Transverse colon (tissue), 4 donors: ENCODE data around the gene UBE2O. TPM values are rescaled to one million over a fixed set of nuclear protein-coding genes. Genes with fewer than 3 reads are reported as not detected.

Experiments used
- DNase-seq: peaks from one replicate; pipeline ENCODE4 v3.0.0-alpha.2; 2019
- H3K27ac ChIP-seq, 4 donors: fragments of 200-600 bp; sonication (generic); 2 replicates each; pipeline ENCODE4 v1.5.1; 2016 to 2018; ENCODE audit warnings: inconsistent platforms in 4 of 4
- H3K27me3 ChIP-seq: fragments of 200-600 bp; sonication (generic); 2 replicates; pipeline ENCODE4 v1.5.1; 2017; ENCODE audit warnings: inconsistent platforms
- H3K36me3 ChIP-seq, 4 donors: fragments of 200-600 bp; sonication (generic); 2 replicates each; pipeline ENCODE4 v1.5.1; 2017 to 2019; ENCODE audit warnings: inconsistent platforms in 4 of 4
- H3K4me1 ChIP-seq, 4 donors: fragments of 200-600 bp; sonication (generic); 2 replicates each; pipeline ENCODE4 v1.5.1; 2017 to 2020; ENCODE audit warnings: inconsistent platforms in 4 of 4
- H3K4me3 ChIP-seq, 4 donors: fragments of 200-600 bp; sonication (generic); 1 replicate in 1 of 4; 2 replicates in 3 of 4; pipeline versions ENCODE4 v1.5.1 to v1.6.1; 2017 to 2019; ENCODE audit warnings: inconsistent platforms in 4 of 4
- H3K9me3 ChIP-seq, 2 donors: fragments of 200-600 bp; sonication (generic); 2 replicates each; pipeline ENCODE4 v1.5.1; 2017 to 2019; ENCODE audit warnings: inconsistent platforms in 2 of 2
- EP300 ChIP-seq: sonication (generic); formaldehyde crosslinking; IDR thresholded peaks from one replicate; pipeline ENCODE4 v1.6.1; 2017; ENCODE audit warnings: antibody characterized with exemption, low read depth
- POLR2A ChIP-seq: fragments of 450-650 bp; IDR thresholded peaks from one replicate; pipeline ENCODE4 v1.6.1; 2016; ENCODE audit warnings: antibody characterized with exemption, mild to moderate bottlenecking, moderate library complexity
- POLR2AphosphoS5 ChIP-seq, 3 donors: sonication (generic); formaldehyde crosslinking; IDR thresholded peaks; one replicate each; pipeline ENCODE4 v1.6.1; 2016; ENCODE audit warnings: antibody characterized with exemption in 3 of 3
- WGBS, 2 donors: methylation state at CpG; one replicate each; pipeline ENCODE4 v1.1.5; 2018; ENCODE audit warnings: low coverage in 1 of 2; 5-methylcytosine and 5-hydroxymethylcytosine counted together
- in situ Hi-C, 4 donors: fragments of 200-750 bp; cut with MboI; loops; one replicate each; pipeline versions ENCODE4 v1.15.0 to v1.15.1; 2017; ENCODE audit warnings: low sequenced_read_pairs in 3 of 4, low pct_ligation_motif_present in 1 of 4, low pct_unique_long_range_greater_than_20kb in 1 of 4
- intact Hi-C: fragments of 100-400 bp; cut with DNase I; formaldehyde crosslinking; loops from one replicate; pipeline ENCODE4 v1.15.1; 2023; ENCODE audit warnings: low total_unique reads
- total RNA-seq, 4 donors: library from RNA; depleted of rRNA; stranded (reverse); fragments of >200 nt; gene quantifications; one replicate each; pipeline ENCODE4 v1.1.0, GENCODE V29; 2016
- TF ChIP-seq, protein P1 (sequence below), 5 experiments: fragments of 200-600 bp in 3 of 5; fragments of 450-650 bp in 2 of 5; sonication (generic) in 3 of 5; IDR thresholded peaks; 1 replicate in 2 of 5; 2 replicates in 3 of 5; pipeline ENCODE4 v1.5.1; 2016 to 2017; ENCODE audit warnings: antibody characterized with exemption in 5 of 5, inconsistent platforms in 3 of 5, mild to moderate bottlenecking in 2 of 5, moderate library complexity in 1 of 5

Gene UBE2O
- total RNA-seq, 4 donors from 2014 or later, result 9.8 to 28.8 (median 15.9) TPM

DNA sequence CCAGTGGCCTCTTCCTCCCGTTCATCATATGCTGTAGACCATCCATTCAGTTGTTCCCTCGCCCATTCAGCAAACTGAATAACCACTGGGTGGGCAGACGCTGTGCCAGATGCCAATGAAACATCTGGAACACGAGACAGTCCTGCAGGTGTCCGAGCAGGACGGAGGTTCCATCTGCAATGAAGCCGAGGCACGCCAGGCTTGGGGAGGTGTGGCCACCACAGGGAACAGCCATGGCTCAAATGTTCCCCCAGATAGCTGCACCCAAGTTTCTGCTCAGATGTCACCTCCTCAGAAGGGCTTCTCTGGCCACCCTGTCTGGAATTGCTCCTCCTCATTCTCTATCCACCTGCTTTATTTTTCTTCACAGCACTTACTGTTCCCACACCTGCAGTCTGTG, 30.5 kb downstream of the UBE2O start:
- no peak for DNase-seq
- intact Hi-C loops (no loop called here), in situ Hi-C loops (no loop called here)
- Histone ChIP-seq H3K36me3 (no peaks in the 10 kb centered on the region), H3K27ac (no peak overlapping the region), H3K4me1 (peaks cover 0 to 21% (median 10%) of the 10 kb centered on the region in 4 donors), H3K27me3 (no peaks in the 10 kb centered on the region), H3K4me3 (no peak overlapping the region), H3K9me3 (no peaks in the 10 kb centered on the region)
- TF ChIP-seq POLR2AphosphoS5 (IDR thresholded peaks at IDR 0.05), result no peak
- TF ChIP-seq POLR2A, result no peak
- TF ChIP-seq, protein P1, sequence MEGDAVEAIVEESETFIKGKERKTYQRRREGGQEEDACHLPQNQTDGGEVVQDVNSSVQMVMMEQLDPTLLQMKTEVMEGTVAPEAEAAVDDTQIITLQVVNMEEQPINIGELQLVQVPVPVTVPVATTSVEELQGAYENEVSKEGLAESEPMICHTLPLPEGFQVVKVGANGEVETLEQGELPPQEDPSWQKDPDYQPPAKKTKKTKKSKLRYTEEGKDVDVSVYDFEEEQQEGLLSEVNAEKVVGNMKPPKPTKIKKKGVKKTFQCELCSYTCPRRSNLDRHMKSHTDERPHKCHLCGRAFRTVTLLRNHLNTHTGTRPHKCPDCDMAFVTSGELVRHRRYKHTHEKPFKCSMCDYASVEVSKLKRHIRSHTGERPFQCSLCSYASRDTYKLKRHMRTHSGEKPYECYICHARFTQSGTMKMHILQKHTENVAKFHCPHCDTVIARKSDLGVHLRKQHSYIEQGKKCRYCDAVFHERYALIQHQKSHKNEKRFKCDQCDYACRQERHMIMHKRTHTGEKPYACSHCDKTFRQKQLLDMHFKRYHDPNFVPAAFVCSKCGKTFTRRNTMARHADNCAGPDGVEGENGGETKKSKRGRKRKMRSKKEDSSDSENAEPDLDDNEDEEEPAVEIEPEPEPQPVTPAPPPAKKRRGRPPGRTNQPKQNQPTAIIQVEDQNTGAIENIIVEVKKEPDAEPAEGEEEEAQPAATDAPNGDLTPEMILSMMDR (IDR thresholded peaks at IDR 0.05), result no peak
- 95% methylated on average over 8 of the region's 8 CpGs; no CpG with 5 or more reads in 1 of the 2 donors for WGBS, 2 donors

- Histone ChIP-seq H3K27ac (no peak overlapping the region), H3K9me3 (no peaks in the 10 kb centered on the region), H3K36me3 (no peaks in the 10 kb centered on the region), H3K4me3 (no peak overlapping the region), H3K4me1 (peaks cover 0 to 15% (median 7%) of the 10 kb centered on the region in 4 donors), H3K27me3 (no peaks in the 10 kb centered on the region)
- DNase-seq, result no peak
- TF ChIP-seq EP300 (no peak), POLR2A (no peak), POLR2AphosphoS5 (IDR thresholded peaks at IDR 0.05) (no peak)
- TF ChIP-seq, protein P1 (IDR thresholded peaks at IDR 0.05), result no peak
- in situ Hi-C loops (no loop called here), intact Hi-C loops (no loop called here)
- WGBS, 2 donors, result 59% methylated on average over 7 of the region's 7 CpGs; no CpG with 5 or more reads in 1 of the 2 donors
Observed at GRCh38 chr17:76421044-76421407, 31.9 kb downstream of the UBE2O start.

- in situ Hi-C loops (no loop called here), intact Hi-C loops (no loop called here)
- no peak overlapping the region for H3K4me3 ChIP-seq
- H3K9me3 ChIP-seq, result no peaks in the 10 kb centered on the region
- H3K36me3 ChIP-seq, result no peaks in the 10 kb centered on the region
- H3K27me3 ChIP-seq, result no peaks in the 10 kb centered on the region
- TF ChIP-seq, protein P1 (IDR thresholded peaks at IDR 0.05), result no peak
- TF ChIP-seq POLR2AphosphoS5 (IDR thresholded peaks at IDR 0.05) (no peak), EP300 (no peak), POLR2A (no peak)
- no peak for DNase-seq
- H3K27ac ChIP-seq, result no peak overlapping the region
- WGBS, 2 donors, result 69 to 75% methylated on average over 1 to 10 of the region's 10 CpGs
- peaks cover 0 to 15% (median 7%) of the 10 kb centered on the region in 4 donors for H3K4me1 ChIP-seq
Observed at GRCh38 chr17:76420356-76421043, 32.5 kb downstream of the UBE2O start.

DNA sequence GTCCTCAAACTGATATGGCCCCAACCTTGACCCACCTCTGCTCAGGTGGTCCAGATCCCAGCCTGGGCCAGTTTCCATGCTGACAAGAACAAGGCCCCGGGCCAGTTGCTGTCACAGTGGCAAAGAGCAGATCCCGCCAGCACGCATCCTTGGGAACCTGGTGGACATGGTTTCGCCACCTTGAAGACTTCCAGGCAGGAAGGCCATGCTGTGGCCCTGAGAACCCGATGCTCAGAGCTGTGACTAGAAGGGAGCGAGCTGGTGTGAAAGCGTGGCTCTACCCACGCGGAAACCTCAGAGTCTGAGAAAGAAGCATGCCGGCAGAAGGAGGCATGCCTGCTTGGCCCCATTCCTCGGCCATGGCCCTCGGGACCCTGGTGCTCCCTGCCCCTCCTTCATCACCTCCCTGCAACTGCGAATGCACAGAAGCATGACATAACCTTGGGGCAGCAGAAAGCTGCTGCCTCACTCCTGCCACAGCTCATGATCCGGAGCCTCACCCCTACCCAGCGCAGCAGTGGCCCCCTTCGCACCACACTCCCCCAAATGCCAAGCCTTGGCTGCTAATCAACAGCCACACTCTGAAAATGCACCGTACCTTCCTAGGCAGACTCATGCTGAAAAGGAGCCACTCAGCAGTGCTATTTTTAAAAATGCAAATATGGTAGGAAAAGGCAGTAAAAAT, 33.2 kb downstream of the UBE2O start:
- Histone ChIP-seq H3K27ac (no peak overlapping the region), H3K9me3 (no peaks in the 10 kb centered on the region), H3K36me3 (no peaks in the 10 kb centered on the region), H3K4me3 (no peak overlapping the region), H3K4me1 (peaks cover 0 to 18% (median 9%) of the 10 kb centered on the region in 4 donors), H3K27me3 (no peaks in the 10 kb centered on the region)
- intact Hi-C loops, result no loop called here
- TF ChIP-seq EP300 (no peak), POLR2A (no peak), POLR2AphosphoS5 (IDR thresholded peaks at IDR 0.05) (no peak)
- TF ChIP-seq, protein P1 (IDR thresholded peaks at IDR 0.05), result no peak
- WGBS, 2 donors, result 80 to 85% methylated on average over 3 to 15 of the region's 17 CpGs
- in situ Hi-C loops, result no loop called here
- no peak for DNase-seq
